ENCODE measurements around the gene PARP1. TPM values are rescaled to one million over a fixed set of nuclear protein-coding genes. Genes with fewer than 3 reads are reported as not detected.

The PARP1 gene
- total RNA-seq, 1 donor from 2014 or later, result 37.0 TPM

GRCh38 chr1:226384040-226384439 lies 23.9 kb downstream of the PARP1 start:
- DNase-seq (ENCODE audit: low spot score) (no peak), ATAC-seq (no peak)

- peak; percentile 72 for ATAC-seq
- no peak for DNase-seq (ENCODE audit: low spot score)
Observed at GRCh38 chr1:226382030-226382429, 25.9 kb downstream of the PARP1 start.

GRCh38 chr1:226381226-226381998 lies 26.5 kb downstream of the PARP1 start:
- peak; percentile 72 for ATAC-seq
- no peak for DNase-seq (ENCODE audit: low spot score)

GRCh38 chr1:226378071-226378470 lies 29.8 kb downstream of the PARP1 start:
- no peak for ATAC-seq

GRCh38 chr1:226376300-226376699 lies 31.6 kb downstream of the PARP1 start:
- ATAC-seq (no peak), DNase-seq (ENCODE audit: low spot score) (no peak)

More at GRCh38 chr1:226378071-226378470, 29.8 kb downstream of the PARP1 start:
- DNase-seq (ENCODE audit: low spot score), result no peak

GRCh38 chr1:226373376-226373775 lies 34.5 kb downstream of the PARP1 start:
- ATAC-seq (no peak), DNase-seq (ENCODE audit: low spot score) (no peak)

- DNase-seq (ENCODE audit: low spot score) (no peak), ATAC-seq (no peak)
Observed at GRCh38 chr1:226372885-226373284, 35.0 kb downstream of the PARP1 start.

- DNase-seq (ENCODE audit: low spot score), result no peak
- ATAC-seq, result no peak
Observed at GRCh38 chr1:226371866-226372490, 35.9 kb downstream of the PARP1 start.

GRCh38 chr1:226371027-226371694 lies 36.7 kb downstream of the PARP1 start:
- DNase-seq (ENCODE audit: low spot score) (no peak), ATAC-seq (no peak)

GRCh38 chr1:226370144-226370923 lies 37.6 kb downstream of the PARP1 start:
- no peak for DNase-seq (ENCODE audit: low spot score)
- no peak for ATAC-seq

GRCh38 chr1:226369110-226369509 lies 38.8 kb downstream of the PARP1 start:
- ATAC-seq (no peak), DNase-seq (ENCODE audit: low spot score) (no peak)

GRCh38 chr1:226366290-226366689 lies 41.6 kb downstream of the PARP1 start:
- DNase-seq (ENCODE audit: low spot score) (no peak), ATAC-seq (no peak)

- no peak for DNase-seq (ENCODE audit: low spot score)
- no peak for ATAC-seq
Observed at GRCh38 chr1:226365831-226366231, 42.1 kb downstream of the PARP1 start.

- ATAC-seq (no peak), DNase-seq (ENCODE audit: low spot score) (no peak)
Observed at GRCh38 chr1:226364901-226365565, 42.9 kb downstream of the PARP1 start.

GRCh38 chr1:226364514-226364899 lies 43.4 kb downstream of the PARP1 start:
- peak; percentile 47 for ATAC-seq
- DNase-seq (ENCODE audit: low spot score), result no peak

- DNase-seq (ENCODE audit: low spot score) (no peak), ATAC-seq (no peak)
Observed at GRCh38 chr1:226363801-226364513, 43.9 kb downstream of the PARP1 start.

- DNase-seq (ENCODE audit: low spot score) (no peak), ATAC-seq (no peak)
Observed at GRCh38 chr1:226362891-226363447, 44.9 kb downstream of the PARP1 start.

- no peak for ATAC-seq
- no peak for DNase-seq (ENCODE audit: low spot score)
Observed at GRCh38 chr1:226362361-226362760, 45.5 kb downstream of the PARP1 start.

GRCh38 chr1:226360106-226360746 lies 47.7 kb downstream of the PARP1 start:
- ATAC-seq (no peak), DNase-seq (ENCODE audit: low spot score) (no peak)
